ENCODE data around the gene PCCB. TPM values are rescaled to one million over a fixed set of nuclear protein-coding genes. Genes with fewer than 3 reads are reported as not detected.

PCCB gene
- total RNA-seq, 4 donors from 2014 or later, result 31.2 to 95.8 (median 60.3) TPM

- Histone ChIP-seq H3K27ac (peak overlapping the region; percentile 63 to 91 (median 87)), H3K36me3 (no peaks in the 10 kb centered on the region), H3K9me3 (no peaks in the 10 kb centered on the region), H3K27me3 (no peaks in the 10 kb centered on the region), H3K4me1 (peaks cover 13 to 16% of the 10 kb centered on the region in 2 donors), H3K4me3 (replicated peaks in 1 of 3) (peak overlapping the region in 2 of 3 donors; percentile 11 to 79)
- intact Hi-C loops (cut with DNase I), result loop anchor here (5.0 kb wide), 1 partner anchor 52 kb away; the partner anchor contains the start of gene MSL2
- 83 to 89% methylated on average over 6 of the region's 6 CpGs for WGBS, 2 donors
- no peak for DNase-seq
- TF ChIP-seq POLR2A (IDR thresholded peaks at IDR 0.05) (no peak), CTCF (IDR thresholded peaks at IDR 0.05) (no peak)
Measured at GRCh38 chr3:136249593-136249992, 547 bp upstream of the PCCB start.

GRCh38 chr3:136250903-136251460, 842 bp downstream of the PCCB start:
- H3K9me3 ChIP-seq, result no peaks in the 10 kb centered on the region
- peak overlapping the region; percentile 11 to 79 (median 14) for H3K4me3 ChIP-seq (replicated peaks in 1 of 3)
- peaks cover 13 to 16% of the 10 kb centered on the region in 2 donors for H3K4me1 ChIP-seq
- no peaks in the 10 kb centered on the region for H3K36me3 ChIP-seq
- intact Hi-C loops (cut with DNase I), result loop anchor here (5.0 kb wide), 1 partner anchor 174 kb away; no protein-coding TSS in a partner anchor
- no peak for TF ChIP-seq POLR2A (IDR thresholded peaks at IDR 0.05)
- peak in 2 of 6 experiments; percentile 20 to 29 for TF ChIP-seq CTCF (IDR thresholded peaks at IDR 0.05)
- H3K27ac ChIP-seq, result peak overlapping the region; percentile 22 to 91 (median 87)
- 14 to 27% methylated on average over 10 to 12 of the region's 18 CpGs for WGBS, 2 donors
- DNase-seq, result peak; percentile 74
- H3K27me3 ChIP-seq, result no peaks in the 10 kb centered on the region

GRCh38 chr3:136251511-136251910, 1.4 kb downstream of the PCCB start:
- Histone ChIP-seq H3K4me3 (replicated peaks in 1 of 3) (peak overlapping the region in 1 of 3 donors; percentile 79), H3K4me1 (peaks cover 13 to 16% of the 10 kb centered on the region in 2 donors), H3K27ac (peak overlapping the region; percentile 22 to 91 (median 87)), H3K27me3 (no peaks in the 10 kb centered on the region), H3K36me3 (peaks cover 2% of the 10 kb centered on the region in 2 donors), H3K9me3 (no peaks in the 10 kb centered on the region)
- no peak for DNase-seq
- TF ChIP-seq CTCF (IDR thresholded peaks at IDR 0.05), result no peak
- no peak for TF ChIP-seq POLR2A (IDR thresholded peaks at IDR 0.05)
- intact Hi-C loops (cut with DNase I), result loop anchor here (5.0 kb wide), 1 partner anchor 174 kb away; no protein-coding TSS in a partner anchor
- 80 to 81% methylated on average over 3 of the region's 3 CpGs for WGBS, 2 donors

GRCh38 chr3:136255672-136256406, 5.7 kb downstream of the PCCB start:
- TF ChIP-seq CTCF (IDR thresholded peaks at IDR 0.05) (no peak), POLR2A (IDR thresholded peaks at IDR 0.05) (no peak)
- peaks cover 13% of the 10 kb centered on the region in 2 donors for H3K4me1 ChIP-seq

GRCh38 chr3:136258199-136258598, 8.1 kb downstream of the PCCB start:
- no peaks in the 10 kb centered on the region for H3K4me1 ChIP-seq
- DNase-seq, result no peak
- TF ChIP-seq POLR2A (IDR thresholded peaks at IDR 0.05), result no peak
- H3K4me3 ChIP-seq (replicated peaks in 1 of 3), result no peak overlapping the region
- no peak overlapping the region for H3K27ac ChIP-seq
- H3K9me3 ChIP-seq, result no peaks in the 10 kb centered on the region
- H3K36me3 ChIP-seq, result peaks cover 23 to 32% of the 10 kb centered on the region in 2 donors
- intact Hi-C loops (cut with DNase I), result no loop called here
- H3K27me3 ChIP-seq, result no peaks in the 10 kb centered on the region
- 89 to 95% methylated on average over 2 of the region's 2 CpGs for WGBS, 2 donors

More at GRCh38 chr3:136255672-136256406, 5.7 kb downstream of the PCCB start:
- H3K27me3 ChIP-seq, result no peaks in the 10 kb centered on the region
- 95 to 96% methylated on average over 8 of the region's 8 CpGs for whole genome bisulfite sequencing, 2 donors
- no peak overlapping the region for H3K27ac ChIP-seq
- no peak for DNase-seq
- intact Hi-C loops (cut with DNase I), result no loop called here
- peaks cover 14 to 18% of the 10 kb centered on the region in 2 donors for H3K36me3 ChIP-seq
- no peaks in the 10 kb centered on the region for H3K9me3 ChIP-seq
- no peak overlapping the region for H3K4me3 ChIP-seq (replicated peaks in 1 of 3)

Data from thyroid gland (tissue), 4 donors.